Tongue (tissue), 2 donors: ENCODE data around the gene NECTIN3. TPM values are rescaled to one million over a fixed set of nuclear protein-coding genes. Genes with fewer than 3 reads are reported as not detected.

Experiments used
- DNase-seq: peaks from one replicate; pipeline ENCODE4 v3.0.0-alpha.2; 2015
- total RNA-seq: library from RNA; depleted of rRNA; stranded (reverse); fragments of >200 nt; gene quantifications from one replicate; pipeline ENCODE4 v1.2.3, GENCODE V29; 2014

NECTIN3 gene
- 55.4 TPM for total RNA-seq

- peak; percentile 98 for DNase-seq
These were observed at the start of gene NECTIN3 for GRCh38 chr3:111071257-111072030. Gene NECTIN3 (plus strand): TSS chr3:111071816. CDS start chr3:111072018, 202 bp downstream.

GRCh38 chr3:111027868-111028267 lies 43.7 kb upstream of the NECTIN3 start:
- no peak for DNase-seq

GRCh38 chr3:111031538-111031937 lies 40.1 kb upstream of the NECTIN3 start:
- no peak for DNase-seq

DNA sequence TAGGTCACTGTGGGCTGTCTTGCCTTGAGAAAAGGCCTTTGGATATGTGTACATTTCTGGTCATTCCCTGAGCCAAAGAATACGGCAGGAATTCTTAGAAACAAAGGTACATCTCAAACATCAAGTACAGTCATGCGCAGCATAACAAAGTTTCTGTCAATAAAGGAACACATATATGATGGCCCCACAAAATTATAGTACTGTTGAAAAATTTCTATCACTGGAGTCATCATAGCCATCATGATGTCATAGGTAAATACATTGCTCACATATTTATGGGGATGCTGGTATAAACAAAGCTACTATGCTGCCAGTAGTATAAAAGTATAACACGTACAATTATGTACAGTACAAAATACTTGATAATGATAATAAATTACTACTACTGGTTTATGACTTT lies 38.9 kb upstream of the NECTIN3 start:
- DNase-seq, result no peak

GRCh38 chr3:111033470-111034050 lies 38.1 kb upstream of the NECTIN3 start:
- peak; percentile 6 for DNase-seq

- DNase-seq, result no peak
These were observed 36.3 kb upstream of the NECTIN3 start for GRCh38 chr3:111035316-111035715.

- DNase-seq, result no peak
These were observed 35.7 kb upstream of the NECTIN3 start for GRCh38 chr3:111035902-111036301.

DNA sequence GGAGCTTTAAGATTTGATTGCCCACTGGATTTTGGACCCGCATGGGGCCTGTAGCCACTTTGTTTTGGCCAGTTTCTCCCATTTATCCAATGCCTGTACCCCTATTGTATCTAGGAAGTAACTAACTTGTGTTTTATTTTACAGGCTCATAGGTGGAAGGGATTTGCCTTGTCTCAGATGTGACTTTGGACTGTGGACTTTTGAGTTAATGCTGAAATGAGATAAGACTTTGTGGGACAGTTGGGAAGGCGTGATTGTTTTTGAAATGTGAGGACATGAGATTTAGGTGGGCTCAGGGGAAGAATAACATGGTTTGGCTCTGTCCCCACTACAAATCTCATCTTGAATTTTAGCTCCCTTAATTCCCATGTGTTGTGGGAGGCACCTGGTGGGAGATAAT lies 30.7 kb upstream of the NECTIN3 start:
- no peak for DNase-seq

GRCh38 chr3:111045564-111045963 lies 26.1 kb upstream of the NECTIN3 start:
- DNase-seq, result no peak

DNA sequence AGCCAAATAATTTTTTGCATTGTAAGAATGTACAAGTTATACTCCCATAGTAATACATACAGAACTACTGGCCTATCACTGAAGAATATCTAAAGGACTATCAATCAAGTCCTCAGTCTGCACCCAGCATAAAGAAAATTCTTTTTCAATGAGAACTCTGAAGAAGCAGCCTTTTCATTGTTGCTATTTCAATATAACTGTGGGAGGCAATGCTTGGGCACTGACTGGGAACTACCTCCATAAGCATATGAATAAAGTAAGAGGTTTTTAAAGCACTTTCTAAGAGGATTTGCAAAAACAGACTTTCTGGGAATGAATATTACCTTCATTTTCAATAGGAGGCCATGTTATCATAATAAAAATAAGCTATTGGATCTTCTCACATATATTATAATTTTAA lies 24.6 kb upstream of the NECTIN3 start:
- DNase-seq, result no peak

DNA sequence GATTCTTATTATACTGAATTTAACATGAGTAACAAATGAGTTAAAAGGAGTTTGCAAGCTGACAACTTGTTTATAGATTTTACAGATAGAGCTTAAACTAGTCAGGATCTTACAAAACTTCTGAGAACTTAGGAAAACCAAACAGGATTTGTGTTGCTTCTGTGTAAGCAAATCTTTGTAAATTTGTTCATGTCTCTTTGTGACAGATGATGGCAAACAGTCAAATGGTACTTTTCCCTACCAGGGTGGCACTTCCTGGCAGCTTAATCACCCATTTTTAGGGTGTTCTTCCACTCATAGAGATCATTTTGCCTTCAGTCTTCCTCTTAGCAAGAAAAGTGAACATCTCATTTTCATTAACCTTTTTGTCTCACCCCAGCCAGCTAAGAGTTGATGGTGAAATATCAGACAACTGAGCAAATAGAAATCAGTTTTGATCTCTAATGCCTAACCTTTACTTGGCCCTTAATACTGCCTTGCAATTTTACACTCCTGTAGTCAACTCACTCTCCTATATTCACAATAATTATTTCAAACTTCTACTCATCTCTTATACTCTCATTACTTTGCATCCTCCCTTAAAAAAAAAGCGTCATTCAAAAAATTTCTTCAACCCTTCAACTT lies 23.7 kb upstream of the NECTIN3 start:
- no peak for DNase-seq

GRCh38 chr3:111051354-111051753 lies 20.3 kb upstream of the NECTIN3 start:
- DNase-seq, result no peak

GRCh38 chr3:111068574-111068973 lies 3.0 kb upstream of the NECTIN3 start:
- no peak for DNase-seq

DNA sequence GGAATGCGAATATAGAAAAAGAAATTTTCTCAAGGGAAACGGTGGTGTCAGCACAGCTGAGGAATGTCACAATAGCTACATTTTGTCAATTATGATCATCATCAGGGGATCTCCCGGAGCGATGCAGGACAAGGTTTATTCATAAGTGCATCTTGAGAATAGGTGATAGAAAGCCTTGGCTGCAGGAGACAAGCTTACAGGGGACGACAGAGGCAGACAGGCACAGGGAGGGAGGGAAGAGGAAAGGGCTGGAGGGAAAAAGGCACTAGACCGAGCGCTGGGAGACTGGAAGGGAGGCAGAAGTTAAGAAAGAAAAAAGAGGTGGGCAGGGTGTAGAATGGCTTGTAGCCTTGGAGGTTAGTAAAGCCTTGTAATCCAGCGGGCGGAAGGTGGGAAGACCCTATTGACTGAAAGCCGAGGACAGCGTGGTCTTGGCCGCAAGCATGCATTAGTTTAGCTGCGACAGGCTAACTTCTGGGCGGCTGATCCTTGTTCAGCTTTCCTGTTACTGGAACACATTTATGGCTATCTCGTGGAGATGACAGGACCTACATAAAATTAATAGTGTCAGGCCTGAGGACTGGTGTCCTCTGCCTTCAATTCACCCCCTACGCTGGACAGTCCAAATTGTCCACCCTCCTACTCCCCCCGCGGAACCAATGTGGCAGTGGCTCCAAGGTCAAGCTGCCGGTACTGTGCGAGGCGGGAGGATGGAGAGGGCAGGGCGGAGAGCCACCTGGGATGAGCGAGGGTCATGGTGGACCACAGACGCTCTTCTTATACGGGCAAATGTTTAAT lies 1.4 kb upstream of the NECTIN3 start:
- peak; percentile 37 for DNase-seq

DNA sequence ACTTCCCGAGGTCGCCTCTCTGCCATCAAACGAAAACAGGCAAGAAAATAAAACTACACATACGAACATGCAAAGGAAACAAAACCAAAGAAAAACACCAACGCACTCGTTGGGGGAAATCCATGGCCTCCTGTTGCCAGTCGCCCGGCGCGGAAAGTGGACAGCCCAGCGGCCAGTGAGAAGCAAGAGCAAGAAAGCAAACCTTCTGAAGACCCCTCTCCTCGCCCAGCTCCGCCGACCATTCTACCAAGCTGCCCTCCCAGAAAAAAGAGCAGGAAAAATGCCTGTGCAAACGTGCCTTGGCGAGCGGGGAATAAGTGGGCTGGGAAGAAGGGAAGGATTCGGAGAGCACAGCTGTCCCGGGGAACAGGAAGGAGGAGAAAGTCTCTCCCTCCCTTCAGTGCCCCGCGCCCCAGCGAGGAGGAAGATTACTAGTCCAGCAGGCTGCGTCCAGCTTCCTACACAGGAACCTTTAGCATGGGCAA lies 802 bp upstream of the NECTIN3 start:
- DNase-seq, result no peak

DNA sequence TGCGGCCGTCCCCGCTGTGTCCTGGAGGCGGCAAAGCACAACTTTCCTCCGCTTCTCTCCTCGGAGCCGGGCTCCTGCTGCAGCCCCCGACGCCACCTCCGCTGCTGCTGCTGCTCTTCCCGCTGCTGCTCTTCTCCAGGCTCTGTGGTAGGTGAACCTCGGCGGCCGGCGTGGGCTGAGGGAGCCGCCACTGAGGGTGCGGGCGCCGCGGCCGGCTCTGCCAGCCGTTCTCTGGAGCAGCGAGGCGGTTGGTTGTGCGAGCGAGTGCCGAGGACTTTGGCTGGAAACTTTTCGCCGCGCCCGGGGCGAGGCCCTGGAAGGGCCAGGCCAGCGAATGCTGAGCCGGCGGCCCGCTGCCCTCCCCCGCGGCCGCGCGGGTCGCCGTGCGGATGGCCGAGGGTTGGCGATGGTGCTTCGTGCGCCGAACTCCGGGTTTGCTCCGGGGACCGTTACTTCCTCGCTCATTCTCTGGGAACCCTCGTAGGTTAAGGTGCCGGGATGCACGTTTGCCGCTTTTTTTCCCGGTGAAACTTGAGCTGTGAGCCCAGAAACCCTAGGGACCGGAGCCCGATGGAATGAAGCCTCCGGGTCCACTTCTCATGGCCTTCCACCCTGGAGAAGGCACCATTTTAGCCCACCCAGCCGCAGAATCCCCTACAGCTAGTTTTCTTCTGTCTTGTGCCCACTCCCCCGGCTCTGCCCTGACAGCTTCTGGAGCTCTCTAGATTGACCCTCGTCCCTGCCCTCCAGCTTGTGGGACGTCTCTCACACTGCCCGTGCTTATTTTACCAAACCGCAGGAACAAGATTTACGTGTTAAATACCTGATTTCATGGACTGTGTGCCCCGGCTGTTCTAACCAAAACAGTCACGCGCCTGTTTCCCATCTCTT lies 660 bp downstream of the NECTIN3 start:
- peak; percentile 51 for DNase-seq

- DNase-seq, result peak; percentile 38
These were observed 1.6 kb downstream of the NECTIN3 start for GRCh38 chr3:111073218-111073617.

- no peak for DNase-seq
These were observed 5.1 kb downstream of the NECTIN3 start for GRCh38 chr3:111076732-111077131.

DNA sequence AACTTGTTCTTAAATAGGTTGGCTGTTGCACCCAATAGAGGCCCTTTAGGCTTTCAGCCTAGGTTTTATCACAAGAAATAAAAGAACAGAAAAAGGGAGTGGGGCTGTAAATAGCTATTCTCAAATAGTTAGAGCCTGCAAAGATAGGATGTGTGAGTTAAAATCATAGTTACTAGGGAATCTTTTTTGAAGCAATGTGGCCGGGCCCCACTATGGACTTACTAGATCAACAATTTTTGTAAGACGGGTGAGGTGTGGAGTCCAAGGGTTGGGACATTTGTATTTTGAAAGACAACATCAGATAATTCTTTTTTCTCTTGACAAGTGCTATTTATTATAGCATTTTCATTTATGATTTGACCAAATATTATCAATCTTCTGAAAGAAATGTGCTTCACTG lies 5.8 kb downstream of the NECTIN3 start:
- no peak for DNase-seq

DNA sequence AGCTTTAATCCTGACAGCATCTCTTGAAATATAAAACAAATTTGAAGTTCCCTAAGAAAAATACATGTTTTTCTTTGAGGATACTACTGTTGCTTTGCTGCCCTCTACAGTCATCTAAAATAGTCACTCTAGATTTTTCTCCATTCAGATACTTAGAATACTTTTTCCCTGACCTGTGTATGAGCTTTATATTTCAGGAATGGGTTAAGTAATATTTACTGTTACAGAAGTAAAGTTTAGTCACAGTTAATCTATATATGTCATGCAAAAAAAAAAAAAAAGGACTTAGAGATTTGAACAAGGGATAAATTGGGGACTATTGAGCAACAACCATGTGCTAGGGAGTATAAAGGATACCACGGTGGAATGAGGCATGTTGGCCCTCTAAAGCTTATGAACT lies 8.8 kb downstream of the NECTIN3 start:
- DNase-seq, result peak; percentile 64

DNA sequence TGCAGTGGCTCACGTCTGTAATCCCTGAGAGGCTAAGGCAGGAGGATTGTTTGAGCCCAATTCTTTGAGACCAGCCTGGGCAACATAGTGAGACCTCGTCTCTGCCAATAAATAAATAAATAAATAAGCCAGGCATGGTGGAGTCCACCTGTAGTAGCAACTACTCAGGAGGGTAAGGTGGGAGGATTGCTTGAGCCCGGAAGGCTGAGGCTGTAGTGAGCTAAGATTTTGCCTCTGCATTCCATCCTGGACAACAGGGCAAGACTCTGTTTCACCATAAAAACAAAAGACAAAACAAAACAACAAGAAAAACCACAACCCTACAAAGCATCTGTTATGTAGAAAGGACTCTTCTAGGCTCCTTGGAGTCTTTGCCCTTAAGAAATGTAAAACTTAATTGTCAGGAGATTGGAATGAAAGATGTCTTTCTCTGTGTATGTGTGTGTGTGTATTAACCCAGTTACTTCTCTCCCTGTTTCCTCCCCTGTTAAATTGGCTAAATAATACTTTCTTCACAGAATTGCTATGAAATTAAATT lies 9.5 kb downstream of the NECTIN3 start:
- no peak for DNase-seq
